NCI-H774 (cell line): ENCODE measurements around the gene RSPH1.

Experiments
- DNase-seq: peaks from one replicate; lab custom pipeline; 2025; lab: John Stamatoyannopoulos, UW

The RSPH1 gene

DNA sequence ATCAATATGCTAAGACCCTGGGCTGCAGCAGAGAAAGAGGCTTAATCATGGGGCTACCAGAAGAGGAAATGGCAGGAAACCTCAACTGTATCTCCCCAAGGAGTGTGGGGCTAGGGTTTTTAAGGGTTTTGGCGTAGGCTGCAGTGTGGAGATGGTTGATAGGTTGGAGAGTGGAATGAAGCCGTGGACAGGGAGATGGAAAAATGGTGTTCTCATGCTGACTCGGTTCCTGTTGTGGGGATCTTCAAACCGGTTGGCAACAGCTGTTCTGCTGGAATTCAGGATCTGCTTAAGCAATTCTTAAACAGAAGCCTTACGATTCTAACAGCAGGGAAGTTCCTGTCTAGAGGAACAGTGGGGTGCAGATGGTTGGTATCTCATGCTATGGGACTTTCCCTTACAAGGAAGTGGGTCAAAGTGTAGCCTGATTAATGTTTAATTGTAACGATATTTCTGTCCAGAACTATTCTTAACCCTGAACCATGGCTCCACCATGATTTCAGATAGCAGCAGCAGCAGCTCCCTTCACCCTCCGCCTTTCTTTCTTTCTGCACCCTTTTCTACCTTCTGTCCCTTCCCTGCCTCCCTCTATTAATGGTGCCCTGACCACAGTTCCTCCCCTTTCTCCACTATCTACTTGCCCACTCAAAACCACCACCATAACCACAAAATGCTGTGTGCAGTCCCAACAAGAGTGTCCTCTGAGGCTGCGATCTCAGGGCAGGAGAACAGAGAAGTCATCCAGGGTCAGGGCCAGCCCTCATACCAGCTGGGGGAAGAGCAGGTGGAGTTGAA lies 30.8 kb downstream of the RSPH1 start:
- no peak for DNase-seq

DNA sequence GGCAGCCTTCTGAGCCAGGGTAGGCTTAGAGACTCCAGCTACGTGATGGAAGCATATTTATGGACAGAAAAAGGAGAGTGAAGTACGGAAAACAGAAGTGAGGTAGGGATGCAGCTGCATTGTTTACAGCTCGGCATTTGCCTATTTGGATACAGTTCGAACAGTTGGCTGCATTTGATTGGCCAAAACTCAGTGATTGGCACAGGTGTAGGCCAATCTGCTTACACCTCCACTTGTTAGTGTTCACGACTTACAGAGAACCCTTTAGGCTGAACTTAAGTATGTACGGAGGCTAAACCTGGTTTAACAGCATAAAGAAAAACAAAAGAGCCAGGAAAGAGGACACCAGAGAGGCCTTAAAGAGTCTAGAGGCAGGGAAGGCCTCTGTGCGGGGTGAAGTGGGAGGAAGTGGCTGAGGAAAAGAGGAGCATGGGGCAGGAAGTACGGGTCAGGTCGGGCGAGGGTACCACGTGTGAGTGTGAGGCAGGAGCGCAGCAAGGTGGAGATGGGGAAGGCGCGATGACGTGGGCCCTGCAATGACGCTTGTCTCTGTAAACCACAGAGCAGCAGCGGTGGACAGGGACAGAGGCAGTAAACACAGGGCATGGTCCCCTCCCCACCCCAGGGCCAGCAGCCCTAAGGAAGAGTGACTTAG lies 32.0 kb downstream of the RSPH1 start:
- peak; percentile 41 for DNase-seq

DNA sequence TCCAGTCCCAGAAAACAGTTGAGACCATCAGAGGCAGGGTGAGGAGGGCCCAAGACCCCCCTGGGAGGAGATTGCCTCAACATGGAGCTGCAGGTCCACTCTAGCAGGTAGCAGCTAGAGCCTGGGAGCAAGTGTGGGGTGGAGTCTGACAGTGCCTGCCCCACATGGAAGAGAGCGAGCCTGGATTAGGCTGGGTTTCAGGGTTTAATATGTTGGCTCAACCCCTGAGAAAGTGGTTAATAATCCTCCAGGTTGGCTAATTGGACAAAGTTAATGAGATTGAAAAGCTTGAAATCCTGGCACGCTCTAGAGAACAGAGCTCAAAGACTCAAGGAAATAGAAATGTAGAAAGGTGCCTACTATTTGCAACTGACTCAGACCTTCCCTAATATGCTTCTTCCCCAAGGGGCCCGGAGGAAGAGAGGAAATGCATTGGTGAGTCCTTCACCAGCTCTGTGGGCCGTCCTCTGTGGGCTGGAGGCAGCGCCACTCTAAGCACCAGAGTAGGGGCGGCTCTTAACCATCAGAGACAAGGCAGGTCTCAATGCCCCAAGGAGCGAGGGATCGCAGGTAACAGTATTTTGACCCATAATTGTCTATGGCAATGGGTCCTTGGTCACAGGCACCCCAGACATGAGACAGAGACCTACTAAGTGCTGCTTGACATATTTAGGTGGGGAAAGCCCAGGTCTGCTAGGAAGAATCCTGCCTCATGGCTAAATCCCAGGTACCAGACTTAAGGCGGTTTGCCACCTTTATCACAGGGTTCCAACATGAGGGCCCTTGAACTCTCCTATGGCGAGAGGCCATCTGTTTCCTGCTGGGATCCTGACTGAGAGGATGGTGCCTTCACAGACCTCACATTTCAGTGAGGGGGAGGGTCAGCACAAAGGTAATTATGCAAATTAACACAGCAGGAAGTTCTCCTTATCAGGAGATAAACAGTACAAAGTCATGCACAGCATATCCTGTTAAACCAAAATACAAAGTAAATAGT lies 33.8 kb downstream of the RSPH1 start:
- DNase-seq, result peak; percentile 52

DNA sequence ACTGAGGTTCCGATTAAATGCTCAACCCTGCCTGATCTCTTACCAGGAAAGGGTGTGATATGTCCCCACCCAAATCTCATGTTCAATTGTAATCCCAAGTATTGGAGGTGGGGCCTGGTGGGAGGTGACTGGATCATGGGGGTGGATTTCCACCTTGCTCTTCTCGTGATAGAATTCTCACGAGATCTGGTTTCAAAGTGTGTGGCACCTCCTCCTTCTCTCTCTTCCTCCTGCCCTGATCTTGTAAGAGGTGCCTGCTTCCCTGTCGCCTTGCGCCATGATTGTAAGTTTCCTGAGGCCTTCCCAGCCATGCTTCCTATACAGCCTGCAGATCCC lies 34.9 kb downstream of the RSPH1 start:
- no peak for DNase-seq

DNA sequence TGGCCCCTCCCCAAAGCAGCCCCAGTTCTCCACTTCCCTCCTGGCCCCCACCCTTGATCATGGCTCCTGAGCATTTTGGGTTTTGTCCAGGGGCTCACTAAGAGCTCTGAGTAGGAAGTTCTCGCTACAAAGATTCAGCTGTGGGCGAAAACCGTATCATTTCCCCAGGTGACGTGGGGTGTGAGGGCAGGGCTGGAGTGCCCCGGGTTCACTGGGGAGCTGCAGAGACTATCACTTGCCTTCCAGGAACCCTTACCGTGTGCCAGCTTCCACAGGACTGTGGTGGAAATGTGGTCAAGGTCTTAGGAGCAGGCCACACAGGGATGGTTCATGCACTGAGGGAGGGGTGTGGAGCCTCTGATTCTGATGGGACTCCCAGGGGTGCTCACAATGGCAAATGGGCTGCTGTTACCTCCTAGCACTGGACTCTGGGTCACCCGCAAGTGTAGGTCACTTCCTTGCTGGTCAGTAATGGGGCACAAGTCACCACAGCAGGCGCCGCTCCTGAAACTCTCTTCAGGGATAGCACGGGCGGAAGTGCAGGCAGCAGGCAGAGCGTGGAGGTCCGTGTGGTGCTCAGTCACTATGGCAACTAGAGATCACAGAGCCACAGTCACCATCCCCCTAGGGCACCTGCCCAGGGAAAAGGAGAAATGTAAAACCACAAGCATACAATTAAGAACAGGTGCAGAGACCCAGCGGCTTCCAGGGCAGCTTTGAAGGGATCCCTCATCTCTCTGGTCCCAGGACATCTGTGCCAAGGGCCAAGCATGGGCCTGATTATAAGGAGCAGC lies 35.4 kb downstream of the RSPH1 start:
- DNase-seq, result peak; percentile 58

DNA sequence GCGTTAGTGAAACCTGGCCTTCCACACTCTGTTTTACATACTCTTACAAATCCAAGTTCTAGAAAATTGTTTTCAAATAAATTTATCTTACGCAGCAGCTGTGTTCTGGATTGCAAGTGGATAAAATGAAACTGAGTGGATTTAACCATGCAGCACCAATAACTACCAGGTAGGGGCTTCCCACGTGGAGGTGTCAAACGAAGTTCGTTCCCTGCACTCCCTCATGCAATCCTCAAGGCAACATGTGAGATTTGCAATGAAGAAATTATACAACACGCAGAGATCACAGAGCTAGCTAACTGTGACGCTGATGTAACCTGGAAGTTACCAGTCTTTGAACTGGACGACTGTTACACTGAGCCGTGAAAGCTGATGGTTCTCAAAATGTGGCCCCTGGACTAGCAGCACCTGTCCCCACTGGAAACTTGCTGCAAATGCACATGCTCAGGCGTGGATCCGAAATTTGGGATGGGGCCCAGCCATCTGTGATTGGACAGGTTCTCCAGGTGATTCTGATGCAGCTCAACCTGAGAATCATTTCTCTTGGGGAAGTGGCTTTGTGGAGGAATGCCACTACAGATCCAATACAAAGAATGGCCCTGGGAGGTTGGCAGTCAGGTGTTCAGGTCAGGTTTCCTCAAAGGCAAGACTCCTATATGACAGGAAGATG lies 36.3 kb downstream of the RSPH1 start:
- DNase-seq, result no peak

DNA sequence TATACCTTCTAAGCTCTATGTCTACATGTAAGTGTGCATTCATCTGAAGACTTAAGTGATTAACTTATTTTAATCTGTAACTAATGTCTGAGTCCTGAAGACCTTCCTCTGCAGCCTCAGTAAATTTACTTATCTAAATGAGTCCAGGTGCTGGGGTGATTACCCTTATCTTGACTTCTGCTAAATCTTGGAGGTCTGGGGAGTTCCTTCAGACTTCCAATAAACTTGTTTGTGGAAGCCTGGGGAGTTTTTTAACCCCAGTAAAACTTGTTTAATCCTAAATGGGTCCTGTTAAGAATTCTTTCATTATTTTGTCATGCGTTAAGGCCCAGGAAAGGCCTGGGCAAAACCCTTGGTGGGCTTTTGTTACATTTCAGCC lies 37.0 kb downstream of the RSPH1 start:
- no peak for DNase-seq

DNA sequence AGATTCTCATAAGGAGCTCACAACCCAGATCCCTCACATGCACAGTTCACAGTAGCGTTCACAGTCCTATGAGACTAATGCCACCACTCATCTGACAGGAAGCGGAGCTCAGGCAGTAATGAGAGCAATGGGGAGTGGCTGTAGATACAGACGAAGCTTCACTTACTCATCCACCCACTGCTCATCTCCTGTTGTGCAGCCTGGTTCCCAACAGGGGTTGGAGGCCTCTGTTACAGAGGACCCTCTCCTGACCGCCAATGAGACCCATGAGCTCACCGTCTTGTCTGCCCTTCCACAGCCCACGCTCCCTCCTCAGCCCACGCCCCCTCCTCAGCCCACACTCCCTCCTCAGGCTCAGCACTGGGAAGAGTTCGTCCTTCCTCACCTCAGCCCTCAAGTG lies 39.6 kb downstream of the RSPH1 start:
- no peak for DNase-seq

DNA sequence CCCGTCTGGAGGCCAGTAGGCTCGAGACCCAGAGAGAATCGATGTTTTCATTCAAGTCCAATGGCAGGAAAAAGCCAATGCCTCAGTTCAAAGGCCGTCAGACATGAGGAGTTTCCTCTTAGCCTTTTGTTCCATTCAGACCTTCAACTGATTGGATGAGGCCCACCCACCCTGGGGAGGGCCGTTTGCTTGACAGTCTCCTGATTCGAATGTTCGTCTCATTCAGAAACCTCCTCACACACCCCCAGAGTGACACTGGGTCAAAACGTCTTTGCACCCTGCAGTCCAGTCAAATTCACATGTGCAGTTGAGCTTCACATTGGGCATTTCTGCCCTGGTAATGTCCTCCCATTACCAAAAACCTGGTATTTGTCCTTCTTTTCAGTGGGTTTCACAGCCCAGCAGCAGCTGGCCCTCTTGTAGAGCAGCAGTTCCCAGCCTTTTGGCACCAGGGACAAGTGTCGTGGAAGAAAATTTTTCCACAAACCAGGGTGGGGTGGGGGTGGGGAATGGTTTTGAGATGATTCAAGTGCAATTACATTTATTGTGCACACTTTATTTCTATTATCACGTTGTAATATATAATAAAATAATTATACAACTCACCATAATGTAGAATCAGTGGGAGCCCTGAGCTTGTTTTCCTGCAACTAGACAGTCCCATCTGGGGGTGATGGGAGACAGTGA lies 40.1 kb downstream of the RSPH1 start:
- DNase-seq, result no peak

DNA sequence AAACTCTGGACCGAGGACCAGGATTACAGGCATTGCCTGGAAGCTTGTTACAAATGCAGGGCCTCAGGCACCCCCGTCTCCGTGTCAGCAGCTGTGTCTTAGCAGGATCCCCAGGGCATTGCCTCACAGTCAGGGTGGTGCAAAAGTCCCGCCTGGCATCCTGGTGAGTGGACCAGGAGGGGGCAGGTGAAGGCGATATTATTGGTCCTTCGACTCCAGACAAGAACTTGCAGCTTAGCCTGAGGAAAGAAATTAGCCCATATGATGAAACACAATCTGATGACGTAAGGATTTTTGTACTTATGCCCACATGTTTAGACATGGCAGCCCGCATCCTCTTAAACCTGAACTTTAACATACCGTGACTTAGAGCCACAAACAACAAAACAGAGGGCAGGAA lies 40.8 kb downstream of the RSPH1 start:
- DNase-seq, result no peak

DNA sequence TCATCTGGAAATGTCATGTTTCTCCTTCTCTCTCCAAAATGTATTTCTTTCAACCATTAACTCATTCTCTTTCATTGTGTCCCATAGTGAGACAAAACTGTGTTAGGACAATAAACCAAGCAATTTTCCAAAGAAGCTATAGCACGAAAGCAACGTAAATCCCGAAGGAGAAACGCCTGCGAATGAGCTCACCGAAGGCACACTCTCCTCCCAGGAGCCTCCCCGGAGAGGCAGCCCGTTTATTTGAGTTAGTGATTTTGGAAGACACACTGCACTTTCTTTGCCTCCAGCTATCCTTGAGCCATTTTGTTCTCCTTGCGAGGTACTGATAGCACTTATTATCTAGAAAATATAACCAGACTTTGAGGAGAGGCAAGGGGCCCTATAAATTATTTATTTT lies 41.2 kb downstream of the RSPH1 start:
- no peak for DNase-seq

DNA sequence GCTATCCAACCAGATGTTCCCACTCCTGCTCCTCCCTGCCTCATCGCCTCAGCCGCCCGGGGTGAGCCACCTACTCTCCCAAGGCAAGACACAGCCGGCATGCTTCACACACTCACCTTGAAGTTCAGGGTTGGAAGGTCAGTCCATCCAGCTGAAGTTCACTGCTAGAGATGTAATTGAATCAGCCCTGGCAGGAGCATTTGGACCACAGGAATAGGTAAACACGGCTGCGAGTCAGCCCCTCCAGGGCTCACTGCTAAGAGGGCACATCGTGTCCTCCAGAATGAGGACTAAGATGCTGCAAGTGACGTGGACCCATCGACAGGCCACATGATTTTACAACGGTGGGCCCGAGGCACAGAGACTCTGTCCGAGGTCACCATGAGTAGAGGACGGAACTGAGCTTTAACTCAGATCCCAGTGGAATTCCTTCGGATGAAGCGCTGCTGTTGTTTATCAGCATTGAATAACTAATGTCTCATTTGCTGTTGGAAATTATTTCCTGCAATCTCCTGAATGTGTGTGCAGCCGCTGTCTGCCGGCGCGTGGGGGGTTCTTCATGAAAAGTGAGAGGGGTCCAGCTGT lies 41.9 kb downstream of the RSPH1 start:
- no peak for DNase-seq

DNA sequence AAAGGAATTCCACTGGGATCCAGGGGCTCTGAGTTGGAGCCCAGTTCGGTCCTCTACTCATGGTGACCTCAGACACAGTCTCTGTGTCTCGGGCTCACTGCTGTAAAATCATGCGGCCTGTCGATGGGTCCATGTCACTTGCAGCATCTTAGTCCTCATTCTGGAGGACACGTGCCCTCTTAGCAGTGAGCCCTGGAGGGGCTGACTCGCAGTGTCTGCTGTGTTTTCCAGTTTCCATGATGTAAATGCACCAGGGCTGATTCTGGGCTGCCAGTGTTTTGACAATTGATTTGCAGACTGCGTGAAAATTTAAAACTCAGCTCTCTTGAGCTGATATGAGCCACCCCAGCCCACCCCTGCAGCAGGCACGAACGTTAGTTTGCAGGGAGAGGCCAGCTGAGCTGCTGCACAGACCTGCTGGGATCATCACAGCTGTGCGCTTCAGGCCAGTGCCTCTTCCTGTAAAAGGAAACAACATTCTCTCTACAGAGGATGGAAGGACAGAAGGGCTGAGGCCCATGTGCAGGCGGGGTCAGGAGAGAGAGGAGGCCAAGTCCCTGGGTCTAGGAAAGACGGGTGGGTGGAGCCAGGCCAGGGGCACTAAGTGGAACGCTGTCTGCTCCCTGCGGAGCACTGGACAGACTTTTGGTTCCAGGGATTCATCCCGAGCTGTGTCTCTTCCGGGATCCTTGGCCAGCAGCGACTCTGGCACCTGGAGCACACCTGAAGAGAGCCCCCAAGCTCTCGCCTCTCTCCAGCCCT lies 42.6 kb downstream of the RSPH1 start:
- DNase-seq, result no peak

DNA sequence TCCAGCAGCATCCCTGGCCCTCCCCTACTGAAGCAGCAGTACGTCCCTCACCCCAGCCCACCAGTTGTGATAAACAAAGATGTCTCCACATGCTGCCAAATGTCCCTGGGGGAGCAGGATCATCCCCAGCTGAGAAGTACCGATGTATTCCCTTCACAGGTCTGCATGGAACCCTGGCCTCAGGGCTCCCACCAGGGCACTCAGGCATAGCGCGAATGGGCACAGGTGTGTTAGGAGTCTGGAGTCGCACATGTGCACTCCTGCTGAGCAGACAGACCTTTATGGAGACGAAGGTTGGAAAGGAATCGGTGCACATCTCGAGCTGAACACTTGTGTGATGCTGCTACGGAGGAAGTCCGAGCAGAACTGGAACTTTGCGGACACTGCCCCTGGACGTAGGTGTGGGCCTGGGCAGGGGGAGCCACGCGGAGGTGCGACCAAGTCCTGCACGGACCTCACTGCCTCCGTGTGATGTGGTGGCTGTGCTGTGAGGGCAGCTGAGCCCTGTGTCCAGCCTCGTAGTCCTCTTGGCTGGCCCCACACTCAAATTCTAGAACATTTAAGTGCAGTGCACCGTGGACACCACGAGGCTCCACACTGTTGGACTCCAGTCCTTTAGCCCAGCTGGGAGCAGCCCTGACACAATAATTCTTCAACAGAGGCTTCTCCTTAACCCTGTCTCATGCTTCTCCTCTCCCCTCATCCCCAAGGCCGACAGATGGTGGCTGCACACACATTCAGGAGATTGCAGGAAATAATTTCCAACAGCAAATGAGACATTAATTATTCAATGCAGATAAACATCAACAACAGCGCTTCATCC lies 43.4 kb downstream of the RSPH1 start:
- DNase-seq, result no peak

DNA sequence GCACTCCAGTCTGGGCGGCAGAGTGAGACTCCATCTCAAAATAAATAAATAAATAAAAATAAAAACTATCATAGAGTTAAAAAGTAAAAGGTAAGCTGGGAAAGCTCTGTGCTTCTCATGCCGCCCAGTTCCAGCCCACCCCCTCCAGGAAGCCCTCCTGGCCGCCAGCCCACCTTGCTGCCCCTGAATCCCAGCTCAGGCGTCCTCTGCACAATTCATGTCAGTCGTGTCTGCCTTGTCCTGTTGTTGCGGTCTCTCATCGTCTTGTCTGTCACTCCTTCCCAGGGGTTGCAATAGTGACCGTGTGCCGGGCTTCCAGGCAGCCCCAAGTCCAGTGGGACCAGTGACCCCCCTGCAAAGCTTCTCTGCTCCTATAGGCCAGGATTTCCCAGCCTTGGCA lies 44.1 kb downstream of the RSPH1 start:
- no peak for DNase-seq

DNA sequence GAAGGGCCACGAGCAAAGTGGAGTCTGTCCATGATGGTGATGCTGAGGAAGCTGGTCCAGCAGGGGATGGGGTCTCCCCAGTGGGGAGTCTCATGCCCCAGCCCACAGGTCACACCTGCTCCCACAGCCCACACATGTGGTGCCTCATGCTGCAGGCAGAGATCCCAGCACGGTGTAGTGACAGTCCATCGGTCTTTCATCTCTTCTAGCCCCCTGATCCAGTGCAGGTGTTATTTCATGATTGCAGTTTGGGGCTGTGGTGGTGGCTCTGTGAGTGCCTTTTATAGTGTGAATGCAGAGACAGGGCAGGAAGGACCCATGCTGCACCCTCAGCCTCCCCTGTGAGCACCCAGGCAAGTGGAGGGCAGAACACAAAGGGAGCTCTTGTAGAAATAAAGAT lies 47.3 kb downstream of the RSPH1 start:
- no peak for DNase-seq

DNA sequence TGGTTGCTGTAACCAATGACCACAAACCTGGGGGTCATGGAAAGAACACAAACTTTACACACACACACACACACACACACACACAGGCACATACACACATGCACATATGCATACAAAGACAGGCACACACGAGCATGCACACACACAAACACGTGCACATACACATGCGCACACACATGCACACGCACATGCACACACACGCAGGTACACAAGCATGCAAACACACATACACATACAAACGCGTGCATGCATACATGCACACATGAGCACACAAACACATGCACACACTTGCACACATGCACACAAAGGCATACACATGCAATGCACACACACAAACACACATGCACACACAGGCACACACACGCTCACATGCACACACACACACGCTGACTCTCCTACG lies 48.3 kb downstream of the RSPH1 start:
- no peak for DNase-seq

DNA sequence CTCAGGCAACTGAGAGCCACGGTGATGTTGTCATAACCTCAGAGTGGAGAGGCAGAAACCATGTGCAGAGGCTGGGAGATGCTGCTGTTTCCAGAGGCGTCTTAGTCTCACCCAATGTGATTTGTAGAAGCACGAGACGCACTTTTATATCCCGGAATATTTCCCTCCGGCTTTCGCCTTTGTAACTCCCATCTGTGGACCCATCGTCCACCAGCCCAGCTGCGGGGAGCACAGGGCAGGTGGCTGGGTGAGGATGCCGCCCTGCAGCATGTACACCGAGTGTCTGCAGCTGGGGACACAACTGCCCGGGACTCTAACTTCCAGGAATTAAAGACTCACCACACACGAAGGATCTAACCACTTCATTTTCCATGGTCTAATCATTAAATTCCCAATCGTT lies 48.8 kb downstream of the RSPH1 start:
- DNase-seq, result no peak

DNA sequence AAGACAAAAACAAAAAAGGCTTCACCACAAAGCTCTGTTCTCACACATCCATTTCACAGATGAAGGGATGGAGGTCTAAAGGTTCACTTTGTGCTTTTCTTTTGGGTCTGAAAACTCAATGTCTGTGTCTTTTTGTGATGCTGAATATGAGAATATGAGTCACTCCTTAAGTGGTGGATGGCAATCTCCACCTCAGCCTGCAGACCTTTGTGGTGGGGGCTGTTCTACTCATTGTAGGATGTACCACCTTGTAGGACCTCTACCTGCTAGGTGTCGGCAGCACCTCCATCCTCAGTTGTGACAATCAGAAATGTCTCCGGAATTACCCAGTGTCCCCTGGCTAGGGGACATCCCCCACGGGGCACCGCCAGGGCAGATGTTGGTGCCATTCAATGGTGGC lies 49.5 kb downstream of the RSPH1 start:
- DNase-seq, result no peak
